CD14-positive monocyte (primary cell): ENCODE data around the gene DEF6. TPM values are rescaled to one million over a fixed set of nuclear protein-coding genes. Genes with fewer than 3 reads are reported as not detected.

Source experiments
- DNase-seq, 3 donors: peaks; one replicate each; pipeline ENCODE4 v3.0.0-alpha.2; 2011 to 2022
- H2AFZ ChIP-seq: 2 replicates; pipeline ENCODE4 v1.6.0; 2012; ENCODE audit warnings: mild to moderate bottlenecking, low read depth, low read length, inconsistent platforms; ENCODE audit not compliant: insufficient read depth, poor library complexity, severe bottlenecking
- H3K27ac ChIP-seq, 2 donors: 1 replicate in 1 of 2; 2 replicates in 1 of 2; pipeline ENCODE4 v1.5.1; 2012 to 2013; ENCODE audit warnings: low read length in 2 of 2, control low read depth in 1 of 2, inconsistent platforms in 1 of 2, low read depth in 1 of 2, mild to moderate bottlenecking in 1 of 2
- H3K27me3 ChIP-seq, 2 donors: one replicate each; pipeline versions ENCODE4 v1.6.0 to v1.6.1; 2011 to 2013; ENCODE audit warnings: low read length in 2 of 2; ENCODE audit not compliant: control insufficient read depth in 2 of 2, insufficient read depth in 2 of 2
- H3K36me3 ChIP-seq, 2 donors: replicated peaks in 1 of 2; 1 replicate in 1 of 2; 2 replicates in 1 of 2; pipeline versions ENCODE4 v1.5.1 to v1.6.1; 2012 to 2013; ENCODE audit warnings: low read length in 2 of 2, control low read depth in 1 of 2, inconsistent platforms in 1 of 2, mild to moderate bottlenecking in 1 of 2; ENCODE audit not compliant: insufficient read depth in 2 of 2, control insufficient read depth in 1 of 2
- H3K4me1 ChIP-seq, 2 donors: 1 replicate in 1 of 2; 2 replicates in 1 of 2; pipeline versions ENCODE4 v1.5.1 to v1.6.1; 2012 to 2013; ENCODE audit warnings: low read length in 2 of 2, control low read depth in 1 of 2, inconsistent platforms in 1 of 2, mild to moderate bottlenecking in 1 of 2, moderate library complexity in 1 of 2; ENCODE audit not compliant: insufficient read depth in 2 of 2, control insufficient read depth in 1 of 2
- H3K4me2 ChIP-seq: replicated peaks from 2 replicates; pipeline ENCODE3; 2012; ENCODE audit warnings: low read length, moderate library complexity, mild to moderate bottlenecking; ENCODE audit not compliant: poor library complexity, severe bottlenecking; ENCODE audit errors: extremely low read depth
- H3K4me3 ChIP-seq, 3 experiments: fragments of 200-600 bp in 1 of 3; sonication (generic) in 1 of 3; replicated peaks in 1 of 3; 1 replicate in 2 of 3; 2 replicates in 1 of 3; pipeline ENCODE4 v1.5.1; 2011 to 2013; ENCODE audit warnings: low read length in 3 of 3, mild to moderate bottlenecking in 3 of 3, control low read depth in 2 of 3, low read depth in 2 of 3, inconsistent platforms in 1 of 3, moderate library complexity in 1 of 3
- H3K79me2 ChIP-seq: 2 replicates; pipeline ENCODE4 v1.6.0; 2012; ENCODE audit warnings: mild to moderate bottlenecking, control low read depth, inconsistent platforms, low read length, moderate library complexity; ENCODE audit not compliant: insufficient read depth
- H3K9ac ChIP-seq: 2 replicates; pipeline ENCODE4 v1.6.0; 2017; ENCODE audit warnings: low read length, mild to moderate bottlenecking; ENCODE audit not compliant: insufficient read depth, poor library complexity, severe bottlenecking
- H3K9me3 ChIP-seq, 2 donors: replicated peaks in 1 of 2; 1 replicate in 1 of 2; 2 replicates in 1 of 2; pipeline versions ENCODE4 v1.5.1 to v1.6.1; 2012 to 2013; ENCODE audit warnings: low read length in 2 of 2, control low read depth in 1 of 2; ENCODE audit not compliant: control insufficient read depth in 1 of 2, insufficient read depth in 1 of 2
- H4K20me1 ChIP-seq: 2 replicates; pipeline ENCODE4 v1.6.0; 2012; ENCODE audit warnings: mild to moderate bottlenecking, low read length, control low read depth, moderate library complexity; ENCODE audit not compliant: insufficient read depth
- H3K27ac Mint-ChIP-seq, 7 donors: one replicate each; pipeline ENCODE4 v1.8.0; 2020; ENCODE audit warnings: mild to moderate bottlenecking in 7 of 7, mixed read lengths in 7 of 7, moderate library complexity in 6 of 7, inconsistent platforms in 2 of 7
- H3K27me3 Mint-ChIP-seq, 3 donors: one replicate each; pipeline ENCODE4 v1.8.0; 2021 to 2022; ENCODE audit warnings: low read depth in 3 of 3, mild to moderate bottlenecking in 3 of 3, mixed read lengths in 3 of 3, moderate library complexity in 3 of 3, inconsistent platforms in 1 of 3
- H3K36me3 Mint-ChIP-seq, 2 donors: one replicate each; pipeline ENCODE4 v1.8.0; 2020; ENCODE audit warnings: mixed read lengths in 2 of 2, inconsistent platforms in 1 of 2, mild to moderate bottlenecking in 1 of 2
- H3K4me1 Mint-ChIP-seq: one replicate; pipeline ENCODE4 v1.8.0; 2020; ENCODE audit warnings: mild to moderate bottlenecking, mixed read lengths
- H3K4me3 Mint-ChIP-seq, 2 donors: one replicate each; pipeline ENCODE4 v1.8.0; 2020; ENCODE audit warnings: mild to moderate bottlenecking in 2 of 2, mixed read lengths in 2 of 2, moderate library complexity in 1 of 2
- H3K9me3 Mint-ChIP-seq, 7 donors: one replicate each; pipeline ENCODE4 v1.8.0; 2020 to 2022; ENCODE audit warnings: mixed read lengths in 7 of 7, mild to moderate bottlenecking in 6 of 7, moderate library complexity in 6 of 7, inconsistent platforms in 2 of 7
- CTCF ChIP-seq: fragments of 200-600 bp; IDR thresholded peaks from one replicate; pipeline ENCODE4 v1.8.0; 2022; ENCODE audit warnings: antibody characterized with exemption, mild to moderate bottlenecking
- WGBS: methylation state at CpG from one replicate; pipeline ENCODE4 v1.1.5; 2013; ENCODE audit warnings: missing lambda C conversion rate; ENCODE audit not compliant: insufficient coverage; 5-methylcytosine and 5-hydroxymethylcytosine counted together
- intact Hi-C, 2 donors: fragments of 100-400 bp; cut with micrococcal nuclease; formaldehyde crosslinking; loops; one replicate each; pipeline versions ENCODE4 v1.15.0 to v1.15.1; 2023
- polyA plus RNA-seq, 3 donors: library from polyadenylated mRNA; depleted of rRNA in 1 of 3; unstranded in 2 of 3; stranded (reverse) in 1 of 3; fragments of 300-500 nt in 2 of 3; fragments of >200 nt in 1 of 3; fragmentation: Illumina TruSeq in 2 of 3; gene quantifications; 1 replicate in 2 of 3; 2 replicates in 1 of 3; pipeline ENCODE4 v1.2.3, GENCODE V29; 2012 to 2021

Gene DEF6
- polyA plus RNA-seq, 3 donors: 41.2 to 110 (median 59.3) TPM

- H3K27ac ChIP-seq: no peak overlapping the region
- H3K36me3 ChIP-seq: peaks cover 0 to 3% of the 10 kb centered on the region in 2 donors
- Mint-ChIP-seq H3K4me1 (peaks cover 36% of the 10 kb centered on the region), H3K4me3 (no peak overlapping the region), H3K27me3 (no peaks in the 10 kb centered on the region), H3K27ac (no peak overlapping the region), H3K9me3 (no peaks in the 10 kb centered on the region), H3K36me3 (peaks cover 3 to 18% of the 10 kb centered on the region in 2 donors)
- DNase-seq: no peak
- H2AFZ ChIP-seq: no peak overlapping the region
- H3K4me2 ChIP-seq: no peak overlapping the region
- H3K4me1 ChIP-seq: peaks cover 21 to 23% of the 10 kb centered on the region in 2 donors
- peaks cover 40% of the 10 kb centered on the region for H3K79me2 ChIP-seq
- H3K9me3 ChIP-seq: no peaks in the 10 kb centered on the region
- H4K20me1 ChIP-seq: no peaks in the 10 kb centered on the region
- no peak for TF ChIP-seq CTCF
- no peak overlapping the region for H3K9ac ChIP-seq
- H3K4me3 ChIP-seq: no peak overlapping the region
- no peaks in the 10 kb centered on the region for H3K27me3 ChIP-seq
- intact Hi-C loops: no loop called here
These were observed 32.9 kb upstream of the DEF6 start for GRCh38 chr6:35264550-35265274.

- intact Hi-C loops: no loop called here
- WGBS: 96% methylated on average over 2 of the region's 2 CpGs
These were observed 32.1 kb upstream of the DEF6 start for GRCh38 chr6:35265523-35265922.

More at GRCh38 chr6:35265523-35265922, 32.1 kb upstream of the DEF6 start:
- peaks cover 30% of the 10 kb centered on the region for H3K4me1 Mint-ChIP-seq
- no peak for TF ChIP-seq CTCF
- H3K27ac Mint-ChIP-seq: peak overlapping the region in 1 of 7 donors; percentile 10
- no peaks in the 10 kb centered on the region for H4K20me1 ChIP-seq
- no peak overlapping the region for H3K27ac ChIP-seq
- no peaks in the 10 kb centered on the region for H3K9me3 Mint-ChIP-seq
- H3K9me3 ChIP-seq: no peaks in the 10 kb centered on the region
- H3K36me3 ChIP-seq: peaks cover 0 to 3% of the 10 kb centered on the region in 2 donors
- H3K4me2 ChIP-seq: no peak overlapping the region
- H2AFZ ChIP-seq: no peak overlapping the region
- H3K79me2 ChIP-seq: peaks cover 33% of the 10 kb centered on the region
- no peak overlapping the region for H3K4me3 ChIP-seq
- no peak overlapping the region for H3K4me3 Mint-ChIP-seq
- peaks cover 15% of the 10 kb centered on the region in 2 donors for H3K4me1 ChIP-seq
- peaks cover 6 to 18% of the 10 kb centered on the region in 2 donors for H3K36me3 Mint-ChIP-seq
- H3K27me3 ChIP-seq: no peaks in the 10 kb centered on the region
- no peak for DNase-seq
- no peak overlapping the region for H3K9ac ChIP-seq
- no peaks in the 10 kb centered on the region for H3K27me3 Mint-ChIP-seq
